Mesothelial cell of epicardium (in vitro differentiated cells): ENCODE data around the gene SPTBN1. TPM values are rescaled to one million over a fixed set of nuclear protein-coding genes. Genes with fewer than 3 reads are reported as not detected.

Source experiments
- DNase-seq, 2 experiments: peaks; one replicate each; pipeline ENCODE4 v3.0.0; 2021; ENCODE audit warnings: low spot score in 2 of 2; ENCODE audit not compliant: unreplicated experiment in 2 of 2
- H3K27ac Mint-ChIP-seq: 2 replicates; pipeline ENCODE4 v1.8.0; 2021; ENCODE audit warnings: mixed read lengths
- H3K27me3 Mint-ChIP-seq: 2 replicates; pipeline ENCODE4 v1.8.0; 2021; ENCODE audit warnings: low read depth, mixed read lengths
- H3K36me3 Mint-ChIP-seq: 2 replicates; pipeline ENCODE4 v1.8.0; 2021; ENCODE audit warnings: mixed read lengths
- H3K4me1 Mint-ChIP-seq: 2 replicates; pipeline ENCODE4 v1.8.0; 2021; ENCODE audit warnings: mixed read lengths
- H3K4me3 Mint-ChIP-seq: 2 replicates; pipeline ENCODE4 v1.8.0; 2021; ENCODE audit warnings: mild to moderate bottlenecking, moderate library complexity, mixed read lengths
- H3K9me3 Mint-ChIP-seq: 2 replicates; pipeline ENCODE4 v1.8.0; 2021; ENCODE audit warnings: mixed read lengths
- CTCF ChIP-seq: fragments of 200-600 bp; sonication (generic); IDR thresholded peaks from one replicate; pipeline ENCODE4 v1.5.0; 2021; ENCODE audit warnings: antibody characterized with exemption; ENCODE audit not compliant: unreplicated experiment
- total RNA-seq: library from RNA; stranded (reverse); gene quantifications from 3 replicates; pipeline ENCODE4 v1.2.1, GENCODE V29; 2021

The SPTBN1 gene
- total RNA-seq, 1 donor from 2014 or later: 281 TPM

- H3K27me3 Mint-ChIP-seq: peaks cover 7% of the 10 kb centered on the region
- H3K36me3 Mint-ChIP-seq: no peaks in the 10 kb centered on the region
- H3K27ac Mint-ChIP-seq: no peak overlapping the region
- TF ChIP-seq CTCF: no peak
- no peak for DNase-seq
- peaks cover 3% of the 10 kb centered on the region for H3K9me3 Mint-ChIP-seq
- H3K4me3 Mint-ChIP-seq: no peak overlapping the region
- no peaks in the 10 kb centered on the region for H3K4me1 Mint-ChIP-seq
These were observed 256.4 kb downstream of the SPTBN1 start for GRCh38 chr2:54712516-54712915.

GRCh38 chr2:54714996-54715395, 258.9 kb downstream of the SPTBN1 start:
- no peak overlapping the region for H3K4me3 Mint-ChIP-seq
- no peaks in the 10 kb centered on the region for H3K36me3 Mint-ChIP-seq
- peaks cover 31% of the 10 kb centered on the region for H3K27me3 Mint-ChIP-seq
- H3K9me3 Mint-ChIP-seq: peaks cover 7% of the 10 kb centered on the region
- no peak overlapping the region for H3K27ac Mint-ChIP-seq
- no peaks in the 10 kb centered on the region for H3K4me1 Mint-ChIP-seq
- TF ChIP-seq CTCF: no peak
- DNase-seq: no peak

- Mint-ChIP-seq H3K27ac (no peak overlapping the region), H3K36me3 (no peaks in the 10 kb centered on the region), H3K27me3 (peaks cover 31% of the 10 kb centered on the region), H3K4me1 (no peaks in the 10 kb centered on the region), H3K9me3 (peaks cover 7% of the 10 kb centered on the region), H3K4me3 (no peak overlapping the region)
- no peak for DNase-seq
- TF ChIP-seq CTCF: no peak
These were observed 260.2 kb downstream of the SPTBN1 start for GRCh38 chr2:54716375-54716774.

GRCh38 chr2:54720563-54720962, 264.4 kb downstream of the SPTBN1 start:
- TF ChIP-seq CTCF: no peak
- Mint-ChIP-seq H3K4me1 (peaks cover 18% of the 10 kb centered on the region), H3K27me3 (peaks cover 46% of the 10 kb centered on the region), H3K27ac (no peak overlapping the region), H3K4me3 (no peak overlapping the region), H3K9me3 (peaks cover 7% of the 10 kb centered on the region), H3K36me3 (no peaks in the 10 kb centered on the region)
- DNase-seq: no peak

Other genes with a start within 250 kb of the SPTBN1 start
- not detected in 3 replicates for gene TSPYL6, start 200.1 kb upstream of the SPTBN1 start, total RNA-seq